GM19463 (cell line): ENCODE results near the gene IFNA17.
"Not testable (repeated sequence)": the region's sequence is repeated elsewhere in the genome, so short reads cannot be mapped to it uniquely, and the experiment has no call there.

Source experiments
- ATAC-seq: cut with Tn5 transposase; IDR thresholded peaks from one replicate; pipeline ENCODE4 v1.9.1; 2021; ENCODE audit warnings: mild to moderate bottlenecking, moderate library complexity; ENCODE audit not compliant: unreplicated experiment

IFNA17 gene

DNA sequence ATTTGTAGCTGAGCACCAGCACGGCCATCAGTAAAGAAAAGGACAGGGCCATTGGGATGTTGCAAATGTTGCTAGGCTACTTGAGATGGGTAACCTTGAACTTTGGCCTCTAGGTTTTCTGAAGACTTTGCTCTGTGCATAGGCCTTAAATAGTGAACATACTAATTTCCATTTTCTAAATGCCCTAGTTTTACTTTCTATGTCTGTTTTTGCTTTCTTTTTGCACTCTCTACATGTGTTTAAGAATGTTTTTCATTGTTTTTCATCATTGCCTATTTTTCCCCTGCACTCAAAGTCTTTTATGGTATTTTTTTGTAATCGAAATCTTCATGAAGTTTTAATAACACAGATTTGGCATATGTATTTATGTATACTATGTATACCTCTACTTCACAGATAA is at the start of gene IFNA17:
Gene IFNA17, minus strand, starts transcription at position 101 of the 400 bp plus-strand sequence. Its CDS starts 49 bp downstream, at position 52.
- ATAC-seq = no peak

DNA sequence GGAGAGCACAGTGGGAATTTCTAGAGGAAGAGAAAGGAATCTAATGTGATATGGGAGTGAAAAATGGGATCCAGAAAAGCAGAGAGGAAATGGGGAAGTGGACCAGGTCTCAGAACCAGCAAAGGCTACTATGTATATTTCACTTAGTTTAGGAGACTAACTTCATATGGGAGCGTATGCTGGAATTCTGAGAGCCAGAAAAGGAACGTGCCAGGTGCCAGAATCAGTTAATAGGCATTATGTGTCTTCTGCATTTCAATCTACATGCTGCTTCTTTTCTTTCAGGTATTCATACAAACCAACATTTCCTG is 40.3 kb upstream of the IFNA17 start:
- no peak for ATAC-seq

DNA sequence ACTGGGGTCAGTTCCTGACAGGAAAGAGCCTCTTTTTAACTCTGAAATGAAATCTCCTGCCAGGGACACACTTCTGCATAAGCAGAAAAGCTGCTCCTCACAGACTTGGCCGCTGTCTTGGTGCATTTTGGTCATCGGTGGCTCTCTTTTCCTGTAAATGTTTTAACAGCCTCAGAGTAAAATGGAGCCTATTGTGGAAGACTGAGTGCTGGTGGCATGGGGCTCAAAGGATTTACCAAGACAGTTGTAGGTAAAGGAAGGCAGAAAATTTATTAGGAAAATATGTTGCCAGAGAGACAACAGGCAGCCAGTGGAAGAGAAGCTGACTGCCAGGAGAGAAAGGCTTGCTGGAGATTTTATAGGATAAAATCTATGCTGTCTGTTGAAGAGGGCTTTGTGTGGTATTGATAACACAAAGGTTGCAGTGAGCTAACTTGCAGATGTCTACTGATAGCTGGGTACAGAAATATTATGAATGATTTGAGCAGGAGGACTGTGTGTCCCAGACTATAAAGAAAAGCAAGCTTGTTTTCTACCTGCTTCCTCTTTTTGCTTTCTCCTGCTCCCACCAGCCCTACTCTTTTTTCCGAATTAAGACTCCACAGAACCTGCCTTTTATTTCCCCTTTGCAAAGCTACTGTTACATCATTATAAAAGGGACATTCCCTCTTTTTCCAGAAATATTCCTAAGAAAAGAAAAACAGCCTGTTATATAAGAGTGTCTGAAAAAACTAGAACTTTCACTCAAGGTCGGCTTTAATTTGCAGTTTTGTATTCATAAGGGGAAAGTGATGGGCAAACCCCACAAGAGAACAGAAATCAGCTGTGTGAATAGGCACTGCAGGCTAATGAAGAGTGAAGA is 39.7 kb upstream of the IFNA17 start:
- ATAC-seq = peak; percentile 46

DNA sequence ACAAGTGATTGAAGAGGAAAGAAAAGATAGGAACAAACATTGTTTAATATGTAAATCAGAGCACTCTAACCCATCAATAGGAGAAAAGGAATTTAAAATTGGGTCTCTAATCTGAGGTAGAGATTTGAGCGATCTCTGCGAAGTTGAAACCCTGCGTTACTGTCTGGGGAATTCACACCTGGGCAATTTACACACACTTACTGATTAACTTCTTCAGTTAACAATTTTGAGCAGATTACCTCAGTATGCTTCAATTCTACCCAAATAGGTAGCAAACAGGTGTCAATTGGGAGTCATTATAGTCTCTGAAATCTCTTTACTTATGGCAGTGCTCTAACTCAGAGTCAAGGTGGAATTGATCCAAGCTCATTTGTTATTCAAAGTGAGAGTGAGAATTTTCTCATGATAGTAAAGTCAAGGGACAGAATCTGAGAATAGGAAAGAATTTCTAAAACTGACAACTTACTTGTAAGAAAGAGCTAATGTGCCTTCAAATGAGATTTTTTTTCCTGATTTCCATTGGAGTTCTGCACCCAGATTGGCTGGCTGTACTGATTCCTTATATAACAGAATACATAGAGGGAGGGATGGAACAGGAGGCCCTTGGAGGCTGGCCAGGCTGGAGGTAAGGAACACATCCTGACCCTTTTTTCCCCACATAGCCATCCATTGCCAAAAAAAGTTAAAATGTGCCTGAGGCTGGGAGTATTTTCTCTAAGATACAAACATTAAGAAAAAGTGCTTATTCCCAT is 38.9 kb upstream of the IFNA17 start:
- peak; percentile 34 for ATAC-seq

DNA sequence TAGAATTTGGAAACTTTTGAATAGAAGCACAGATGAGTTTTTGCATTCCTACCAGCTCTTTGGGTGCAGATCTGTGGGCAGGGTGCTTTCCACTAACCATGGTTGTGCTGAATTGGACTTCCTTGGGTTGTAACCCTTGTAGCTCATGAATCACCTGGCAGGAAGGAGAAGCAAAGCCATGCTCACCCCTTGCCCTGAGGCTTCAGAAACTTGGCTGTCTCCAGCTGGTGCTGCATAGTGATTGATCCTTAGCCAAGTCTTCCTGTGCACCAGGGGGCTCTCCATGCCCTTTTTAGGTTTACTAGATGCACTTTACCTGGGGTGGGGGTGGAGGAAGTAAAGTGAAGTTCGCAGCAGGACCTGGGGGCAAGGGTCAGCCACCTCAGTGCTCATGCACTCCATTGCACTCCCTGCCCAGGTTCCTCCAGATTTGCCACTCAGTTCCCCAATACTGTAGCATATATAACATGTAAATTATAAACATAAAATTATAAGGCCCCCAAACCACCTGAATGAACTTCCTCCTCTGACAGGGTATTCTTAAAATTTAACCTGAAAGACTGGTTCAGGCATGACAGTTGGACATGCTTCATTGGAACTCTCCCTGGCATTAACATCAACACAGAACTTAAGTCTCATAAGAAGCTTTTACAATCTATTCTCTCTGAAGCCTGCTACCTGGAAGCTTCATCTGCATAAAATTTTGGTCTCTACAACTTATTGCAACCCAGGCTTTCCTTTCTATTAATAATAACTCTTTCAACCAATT is 37.6 kb upstream of the IFNA17 start:
- peak; percentile 53 for ATAC-seq

DNA sequence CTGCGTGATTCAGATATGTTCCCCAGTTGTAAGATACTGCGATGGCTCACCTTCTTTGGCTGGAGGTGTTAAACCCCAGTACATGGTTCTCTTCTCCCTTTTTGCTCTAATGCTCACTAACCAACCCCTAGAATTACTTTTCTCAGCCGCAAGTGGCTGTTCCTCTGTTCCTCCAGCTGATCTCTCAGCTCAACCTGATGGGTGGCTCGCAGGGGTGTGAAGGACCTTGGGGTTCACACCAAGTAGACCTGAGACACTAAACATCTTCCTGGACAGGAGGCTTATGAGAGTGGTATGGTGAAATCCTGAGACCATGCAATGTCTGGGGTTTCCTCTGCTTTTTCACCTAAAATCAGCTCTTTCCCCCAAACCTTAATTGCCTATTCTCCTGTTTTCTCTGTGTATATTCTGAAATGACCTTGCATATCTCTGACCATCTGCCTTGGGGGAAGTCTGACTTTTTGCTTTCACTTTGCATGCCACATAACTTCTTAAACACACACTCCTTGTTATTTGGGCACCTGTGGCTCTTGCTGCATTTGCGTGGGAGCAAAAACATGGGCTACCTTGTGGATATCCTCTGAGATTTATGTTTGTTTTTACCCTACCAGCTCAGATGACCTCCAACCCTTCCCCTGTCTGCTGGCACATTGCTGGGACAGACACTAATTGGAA is 27.7 kb upstream of the IFNA17 start:
- peak; percentile 46 for ATAC-seq

DNA sequence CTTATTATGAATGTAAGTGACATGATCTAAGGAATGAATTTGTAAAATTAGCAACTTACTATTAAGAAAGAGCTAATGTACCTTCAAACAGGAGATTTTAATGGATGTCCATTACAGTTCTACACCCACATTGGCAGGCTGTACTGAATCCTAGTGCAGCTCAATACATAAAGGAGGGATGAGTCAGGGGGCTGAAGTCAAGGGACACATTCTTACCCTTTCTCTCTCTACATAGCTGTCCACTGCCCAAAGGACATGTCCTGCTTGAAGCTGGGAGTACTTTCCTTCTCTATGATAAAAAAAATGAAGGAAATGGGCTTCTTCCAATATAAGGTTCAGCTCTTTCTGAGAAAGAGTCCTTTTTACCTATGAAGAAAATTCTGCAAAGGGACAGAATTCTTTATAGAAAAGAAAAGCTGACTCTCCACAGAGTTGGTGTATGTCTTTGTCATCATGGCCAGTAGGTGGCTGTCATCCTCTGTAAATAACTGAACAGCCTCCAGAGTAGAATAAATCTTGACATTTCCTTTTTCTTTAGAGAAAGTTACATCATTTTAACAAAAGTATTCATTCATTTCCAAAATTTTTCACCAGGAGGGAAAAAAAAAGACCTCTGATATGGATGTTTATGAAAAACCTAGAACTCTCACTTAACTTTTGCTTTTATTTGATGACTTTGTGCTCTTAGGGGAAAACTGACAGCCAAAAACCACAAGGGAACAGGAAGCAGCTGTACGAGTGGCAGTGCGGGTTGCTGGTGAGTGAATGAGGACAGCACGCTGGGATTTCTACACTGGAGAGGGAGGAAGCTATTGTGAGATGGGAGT is 24.9 kb upstream of the IFNA17 start:
- peak; percentile 67 for ATAC-seq

DNA sequence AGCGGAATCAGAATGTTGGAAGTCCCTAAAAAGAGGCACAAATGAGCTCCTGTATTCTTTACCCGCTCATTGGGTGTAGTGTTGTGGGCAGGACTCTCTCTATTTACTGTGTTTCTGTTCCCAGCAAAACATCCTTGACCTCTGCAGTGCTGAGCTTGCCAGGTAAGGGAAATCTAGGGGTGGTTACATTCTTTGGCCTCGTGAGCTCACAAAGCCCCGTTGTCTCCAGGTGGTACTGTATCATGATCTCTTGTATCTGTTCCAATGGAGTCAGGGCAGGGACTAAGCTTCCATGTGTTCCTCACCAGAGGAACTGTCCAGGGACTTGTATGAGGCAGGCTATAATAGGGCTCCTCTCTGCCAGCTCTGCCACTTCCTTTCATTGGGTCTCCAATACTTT is 23.6 kb upstream of the IFNA17 start:
- ATAC-seq = no peak

DNA sequence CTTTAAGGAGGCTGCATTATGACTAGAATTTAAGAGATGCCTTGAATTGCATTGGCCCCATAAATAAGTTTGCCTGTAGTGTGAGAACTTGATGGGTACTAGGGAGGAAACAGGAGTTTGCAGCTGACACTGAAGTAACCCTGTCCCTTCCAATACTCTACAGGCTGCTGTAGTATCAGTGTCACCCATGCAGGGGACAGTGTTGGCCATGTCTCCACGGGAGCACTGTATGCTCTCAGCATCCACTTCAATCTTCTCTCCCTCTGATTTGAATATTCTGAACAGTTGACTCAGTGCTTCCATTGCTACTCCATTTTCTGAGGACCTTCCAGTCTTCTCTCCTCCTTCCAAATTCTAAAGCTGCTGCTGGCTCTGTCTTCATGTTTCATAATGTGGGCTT is 23.2 kb upstream of the IFNA17 start:
- no peak for ATAC-seq

DNA sequence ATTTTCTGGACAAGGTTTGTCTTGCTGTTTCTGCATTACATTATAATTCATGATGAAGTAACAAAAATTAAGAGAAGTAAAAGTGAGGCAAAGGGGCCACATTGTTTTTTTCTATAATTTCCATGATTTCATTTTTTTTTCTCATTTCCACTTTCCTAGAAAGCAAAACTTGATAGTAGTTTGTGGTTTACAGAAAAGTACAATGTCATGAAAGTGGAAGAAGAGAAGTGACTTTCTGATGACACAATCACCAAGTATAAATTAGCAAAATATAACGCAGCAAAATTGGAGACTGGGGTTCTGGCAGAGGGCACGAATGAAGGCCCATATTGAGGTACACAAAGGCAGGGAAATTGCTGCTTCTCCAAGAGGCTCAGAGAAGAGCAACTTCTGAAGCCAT is 16.8 kb upstream of the IFNA17 start:
- ATAC-seq = no peak

DNA sequence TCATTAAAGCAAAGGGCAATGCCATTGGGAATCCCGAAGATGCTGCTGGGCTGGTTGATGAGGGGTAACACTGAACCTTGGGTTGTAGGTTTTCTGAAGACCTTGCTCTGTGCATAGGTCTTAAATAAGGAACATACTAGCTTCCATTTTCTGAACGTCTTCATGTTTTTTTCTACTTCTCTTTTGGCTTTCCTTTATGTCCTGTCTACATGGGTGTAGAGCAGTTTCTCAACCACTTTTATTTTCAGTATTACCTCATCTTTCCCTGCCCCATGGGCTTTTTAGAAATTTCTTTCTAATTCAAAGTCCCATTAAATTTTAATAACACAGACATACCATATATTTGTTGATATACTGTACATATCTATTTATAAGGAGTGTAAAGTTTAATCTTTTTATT is 11.9 kb upstream of the IFNA17 start, which contains the start of gene IFNA14:
Gene IFNA14, minus strand, starts transcription at position 95 of the 400 bp plus-strand sequence. Its CDS starts 70 bp downstream, at position 25.
- ATAC-seq = no peak

DNA sequence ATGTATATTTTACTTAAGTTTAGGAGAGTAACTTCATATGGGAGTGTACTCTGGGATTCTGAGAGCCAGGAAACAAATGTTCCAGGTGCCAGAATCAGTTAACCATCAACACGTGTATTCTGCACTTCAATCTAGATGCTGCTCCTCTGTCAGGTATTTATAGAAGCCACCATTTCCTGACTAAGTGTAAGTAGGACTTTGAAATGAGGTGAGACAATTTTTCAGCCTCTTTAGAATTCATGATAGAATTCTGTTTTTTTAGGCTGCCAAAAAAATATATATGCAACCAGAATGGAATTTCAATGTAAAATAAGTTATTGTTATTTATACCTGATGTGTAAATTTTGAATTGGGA is 8.3 kb upstream of the IFNA17 start:
- not testable (repeated sequence) for ATAC-seq

DNA sequence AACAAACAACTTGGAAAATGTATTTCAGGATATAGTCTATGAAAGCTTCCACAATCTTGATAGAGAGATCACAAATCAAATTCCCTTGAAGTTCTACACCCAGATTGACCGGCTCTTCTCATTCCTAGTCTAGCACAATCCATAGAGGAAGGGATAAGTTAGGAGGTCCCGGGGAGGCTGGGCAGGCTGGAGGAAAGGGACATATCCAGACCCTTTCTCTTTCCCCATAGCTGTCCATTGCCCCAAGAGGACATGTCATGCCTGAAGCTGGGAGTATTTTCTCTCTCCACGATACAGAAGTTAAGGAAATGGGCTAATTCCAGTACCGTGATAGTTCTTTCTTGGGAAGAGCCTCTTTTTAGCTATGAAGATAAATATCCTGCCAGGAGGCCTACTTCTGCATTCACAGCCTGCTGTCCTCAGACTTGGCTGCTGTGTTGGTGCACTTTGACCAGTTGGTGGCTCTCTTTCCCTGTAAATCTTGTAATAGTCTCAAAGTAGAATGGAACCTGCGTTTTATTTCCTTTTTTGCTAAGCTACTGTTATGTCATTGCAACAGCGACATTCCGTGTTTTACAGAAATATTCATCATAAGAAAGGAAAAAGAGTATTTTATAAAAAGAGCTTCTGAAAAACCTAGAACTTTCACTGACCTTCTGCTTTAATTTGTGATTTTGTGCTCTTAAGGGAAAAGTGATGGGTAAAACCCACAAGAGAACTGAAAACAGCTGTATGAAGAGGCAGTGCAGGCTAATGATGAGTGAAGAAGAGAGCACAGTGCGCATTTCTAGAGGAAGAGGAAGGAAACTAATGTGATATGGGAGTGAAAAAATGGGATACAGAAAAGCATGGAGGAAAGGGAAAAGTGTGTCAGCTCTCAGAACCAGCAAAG is 7.7 kb upstream of the IFNA17 start:
- ATAC-seq = peak; percentile 81

DNA sequence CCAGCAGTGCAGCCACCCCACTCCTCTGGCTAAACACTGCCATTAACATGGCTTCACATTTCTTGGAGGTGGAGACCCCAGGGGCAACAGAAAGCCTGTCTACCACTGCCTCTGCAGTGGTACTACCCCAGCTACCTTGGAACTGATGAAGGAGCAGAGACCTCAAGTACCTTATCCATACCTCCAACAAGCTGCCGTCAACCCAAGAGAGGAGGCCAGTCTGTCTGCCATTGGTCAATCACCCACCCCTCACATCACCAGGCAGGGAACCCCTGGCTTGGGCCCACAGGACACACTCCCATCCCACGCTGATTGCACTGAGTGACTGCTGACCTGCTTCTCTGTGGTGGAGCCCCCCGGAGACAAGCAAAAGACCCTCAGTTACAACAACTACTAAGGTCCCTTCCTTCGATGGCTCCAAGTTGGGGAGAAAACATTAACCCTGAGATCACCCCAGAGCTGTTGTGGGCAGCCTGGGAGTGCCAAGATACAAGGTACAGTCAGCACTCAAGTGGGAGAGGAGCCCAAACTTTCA is 6.2 kb upstream of the IFNA17 start:
- ATAC-seq = no peak

DNA sequence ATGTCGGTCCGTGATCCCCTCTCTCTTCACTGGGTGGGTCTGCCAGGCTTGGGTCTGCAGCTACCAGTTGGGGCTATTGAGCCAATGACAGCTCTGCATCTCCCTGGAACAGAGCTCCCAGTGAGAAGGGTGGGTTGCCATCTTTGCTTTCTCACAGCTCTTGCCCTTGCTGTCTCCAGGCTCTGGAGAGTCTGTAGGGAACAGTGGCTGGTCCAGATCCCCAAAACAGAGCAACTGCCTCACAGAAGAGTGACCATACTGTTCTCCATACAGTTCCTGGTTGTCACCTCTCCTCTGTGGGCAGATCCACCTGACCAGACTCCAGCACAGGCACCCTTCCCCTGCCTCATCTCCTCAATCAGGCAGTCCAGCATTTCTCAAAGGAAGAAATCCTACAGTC is 5.2 kb upstream of the IFNA17 start:
- no peak for ATAC-seq

DNA sequence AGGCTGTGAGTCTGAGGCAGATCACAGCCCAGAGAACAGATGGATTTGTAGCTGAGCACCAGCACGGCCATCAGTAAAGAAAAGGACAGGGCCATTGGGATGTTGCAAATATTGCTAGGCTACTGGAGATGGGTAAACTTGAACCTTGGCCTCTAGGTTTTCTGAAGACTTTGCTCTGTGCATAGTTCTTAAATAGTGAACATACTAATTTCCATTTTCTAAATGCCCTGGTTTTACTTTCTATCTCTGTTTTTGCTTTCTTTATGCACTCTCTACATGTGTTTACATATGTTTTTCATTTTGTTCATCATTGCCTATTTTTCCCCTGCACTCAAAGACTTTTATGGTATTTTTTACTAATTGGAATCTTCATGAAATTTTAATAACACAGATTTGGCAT is 10.8 kb downstream of the IFNA17 start, which contains the start of gene IFNA16:
Gene IFNA16, minus strand, starts transcription at position 101 of the 400 bp plus-strand sequence. Its CDS starts 6 bp downstream, at position 95.
- not testable (repeated sequence) for ATAC-seq

DNA sequence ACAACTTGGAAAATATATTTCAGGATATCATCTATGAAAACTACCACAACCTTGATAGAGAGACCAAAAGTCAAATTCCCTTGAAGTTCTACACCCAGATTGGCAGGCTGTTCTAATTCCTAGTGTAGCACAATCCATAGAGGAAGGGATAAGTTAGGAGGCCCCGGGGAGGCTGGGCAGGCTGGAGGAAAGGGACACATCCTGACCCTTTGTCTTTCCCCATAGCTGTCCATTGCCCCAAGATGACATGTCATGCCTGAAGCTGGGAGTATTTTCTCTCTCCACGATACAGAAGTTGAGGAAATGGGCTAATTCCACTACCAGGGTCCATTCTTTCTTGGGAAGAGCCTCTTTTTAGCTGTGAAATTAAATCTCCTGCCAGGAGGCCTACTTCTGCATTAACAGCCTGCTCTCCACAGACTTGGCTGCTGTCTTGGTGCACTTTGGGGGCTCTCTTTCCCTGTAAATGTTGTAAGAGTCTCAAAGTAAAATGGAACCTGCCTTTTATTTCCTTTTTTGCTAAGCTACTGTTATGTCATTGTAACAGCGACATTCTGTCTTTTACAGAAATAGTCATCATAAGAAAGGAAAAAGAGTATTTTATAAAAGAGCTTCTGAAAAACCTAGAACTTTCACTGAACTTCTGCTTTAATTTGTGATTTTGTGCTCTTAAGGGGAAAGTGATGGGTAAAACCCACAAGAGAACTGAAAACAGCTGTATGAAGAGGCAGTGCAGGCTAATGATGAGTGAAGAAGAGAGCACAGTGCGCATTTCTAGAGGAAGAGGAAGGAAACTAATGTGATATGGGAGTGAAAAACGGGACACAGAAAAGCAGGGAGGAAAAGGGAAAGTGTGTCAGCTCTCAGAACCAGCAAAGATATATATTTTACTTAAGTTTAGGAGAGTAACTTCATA is 14.4 kb downstream of the IFNA17 start:
- peak; percentile 78 for ATAC-seq

DNA sequence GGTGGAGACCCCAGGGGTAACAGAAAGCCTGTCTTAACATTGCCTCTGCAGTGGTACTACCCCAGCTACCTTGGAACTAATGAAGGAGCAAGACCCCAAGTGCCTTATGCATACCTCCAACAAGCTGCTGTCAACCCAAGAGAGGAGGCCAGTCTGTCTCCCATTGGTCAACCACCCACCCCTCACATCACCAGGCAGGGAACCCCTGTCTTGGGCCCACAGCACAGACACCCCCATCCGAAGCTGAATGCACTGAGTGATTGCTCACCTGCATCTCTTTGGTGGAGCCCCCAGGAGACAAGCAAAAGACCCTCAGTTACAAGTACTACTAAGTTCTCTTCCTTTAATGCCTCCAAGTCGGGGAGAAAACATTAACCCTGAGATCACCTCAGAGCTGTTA is 15.9 kb downstream of the IFNA17 start:
- ATAC-seq = not testable (repeated sequence)
